ENCODE results near the gene ARHGAP32. TPM values are rescaled to one million over a fixed set of nuclear protein-coding genes. Genes with fewer than 3 reads are reported as not detected.

Gene ARHGAP32
- total RNA-seq, 1 experiment from 2014 or later: 62.6 TPM

- no peak for TF ChIP-seq CTCF (IDR thresholded peaks at IDR 0.05; ENCODE audit: unreplicated experiment)
- Mint-ChIP-seq H3K27ac (ENCODE audit: low read depth, unreplicated experiment) (no peak overlapping the region), H3K9me3 (ENCODE audit: unreplicated experiment) (no peaks in the 10 kb centered on the region), H3K4me3 (ENCODE audit: unreplicated experiment) (no peak overlapping the region), H3K36me3 (ENCODE audit: insufficient read depth, unreplicated experiment) (peaks cover 26% of the 10 kb centered on the region), H3K4me1 (ENCODE audit: insufficient read depth, unreplicated experiment) (no peaks in the 10 kb centered on the region), H3K27me3 (ENCODE audit: insufficient read depth, unreplicated experiment) (no peaks in the 10 kb centered on the region)
- no TSS peak for BruUV-seq (replicated peaks)
- intact Hi-C loops (cut with micrococcal nuclease): no loop called here
- CTCF ChIA-PET: no interaction called here
- no peak for DNase-seq (ENCODE audit: unreplicated experiment)
- POLR2A ChIA-PET: no interaction called here
Observed at GRCh38 chr11:129048911-129049310, 143.2 kb downstream of the ARHGAP32 start.

DNA sequence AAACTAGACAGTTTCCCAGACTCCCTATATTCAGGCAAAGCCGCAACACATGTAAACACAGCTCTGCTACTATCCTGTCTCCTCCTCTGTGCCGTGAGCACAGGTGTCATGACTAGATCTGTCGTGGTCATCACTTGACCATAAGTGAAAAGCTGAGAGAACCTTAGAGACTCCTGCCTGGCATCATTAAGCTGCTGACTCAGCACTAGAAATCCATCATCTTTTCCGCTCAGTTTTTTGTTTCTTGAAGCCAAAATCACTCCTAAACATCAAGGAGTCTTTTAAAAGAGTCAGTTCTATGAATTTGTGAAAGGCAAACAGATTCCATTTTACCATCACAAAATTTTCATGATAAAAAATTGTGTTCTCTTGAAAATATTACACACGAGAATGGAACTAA lies 147.0 kb downstream of the ARHGAP32 start:
- Mint-ChIP-seq H3K4me1 (ENCODE audit: insufficient read depth, unreplicated experiment) (no peaks in the 10 kb centered on the region), H3K4me3 (ENCODE audit: unreplicated experiment) (no peak overlapping the region), H3K27ac (ENCODE audit: low read depth, unreplicated experiment) (no peak overlapping the region), H3K27me3 (ENCODE audit: insufficient read depth, unreplicated experiment) (no peaks in the 10 kb centered on the region), H3K36me3 (ENCODE audit: insufficient read depth, unreplicated experiment) (peaks cover 34% of the 10 kb centered on the region), H3K9me3 (ENCODE audit: unreplicated experiment) (no peaks in the 10 kb centered on the region)
- BruUV-seq (replicated peaks): no TSS peak
- CTCF ChIA-PET: no interaction called here
- POLR2A ChIA-PET: interaction anchor here (0.7 to 0.9 kb wide), 3 partner anchors 12 to 23 kb away, joined by 3 to 4 read pairs (median 3); no protein-coding TSS in a partner anchor
- intact Hi-C loops (cut with micrococcal nuclease): no loop called here
- TF ChIP-seq CTCF (IDR thresholded peaks at IDR 0.05; ENCODE audit: unreplicated experiment): no peak
- DNase-seq (ENCODE audit: unreplicated experiment): no peak

DNA sequence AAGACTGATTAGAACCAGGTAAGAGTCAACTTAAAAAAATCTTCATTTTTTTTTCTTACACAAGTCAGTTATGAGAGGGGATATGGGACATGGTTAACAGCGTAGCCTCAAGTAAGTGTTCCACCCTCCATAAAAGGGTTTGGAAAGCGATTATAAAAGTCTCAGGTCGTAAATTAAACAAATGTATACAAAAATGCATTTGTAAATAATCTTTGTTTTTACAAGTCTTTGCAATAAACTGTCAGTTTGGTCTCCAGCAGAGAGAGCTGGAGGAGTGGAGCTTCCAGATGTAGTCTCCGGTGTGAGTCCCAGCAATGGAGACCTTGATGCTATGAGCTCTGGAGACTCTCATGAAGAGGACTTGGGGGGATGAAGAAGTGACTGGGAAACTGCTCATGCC lies 149.6 kb downstream of the ARHGAP32 start:
- DNase-seq (ENCODE audit: unreplicated experiment): no peak
- no peaks in the 10 kb centered on the region for H3K4me1 Mint-ChIP-seq (ENCODE audit: insufficient read depth, unreplicated experiment)
- no peak overlapping the region for H3K4me3 Mint-ChIP-seq (ENCODE audit: unreplicated experiment)
- no peak for TF ChIP-seq CTCF (IDR thresholded peaks at IDR 0.05; ENCODE audit: unreplicated experiment)
- no peaks in the 10 kb centered on the region for H3K9me3 Mint-ChIP-seq (ENCODE audit: unreplicated experiment)
- no peaks in the 10 kb centered on the region for H3K27me3 Mint-ChIP-seq (ENCODE audit: insufficient read depth, unreplicated experiment)
- CTCF ChIA-PET: interaction anchor here (0.7 kb wide), 1 partner anchor 35 kb away, joined by 3 read pairs; no protein-coding TSS in a partner anchor
- no peak overlapping the region for H3K27ac Mint-ChIP-seq (ENCODE audit: low read depth, unreplicated experiment)
- H3K36me3 Mint-ChIP-seq (ENCODE audit: insufficient read depth, unreplicated experiment): peaks cover 32% of the 10 kb centered on the region
- intact Hi-C loops (cut with micrococcal nuclease): no loop called here
- POLR2A ChIA-PET: interaction anchor here (0.9 kb wide), 1 partner anchor 9 kb away, joined by 5 read pairs; no protein-coding TSS in a partner anchor
- BruUV-seq (replicated peaks): no TSS peak

- no peak for DNase-seq (ENCODE audit: unreplicated experiment)
- ChIA-PET CTCF (interaction anchor here (1.3 kb wide), 1 partner anchor 11 kb away, joined by 3 read pairs; no protein-coding TSS in a partner anchor), POLR2A (interaction anchor here (1.2 kb wide), 1 partner anchor 27 kb away, joined by 3 read pairs; no protein-coding TSS in a partner anchor)
- Mint-ChIP-seq H3K4me1 (ENCODE audit: insufficient read depth, unreplicated experiment) (no peaks in the 10 kb centered on the region), H3K27ac (ENCODE audit: low read depth, unreplicated experiment) (no peak overlapping the region), H3K27me3 (ENCODE audit: insufficient read depth, unreplicated experiment) (no peaks in the 10 kb centered on the region), H3K36me3 (ENCODE audit: insufficient read depth, unreplicated experiment) (peaks cover 28% of the 10 kb centered on the region), H3K4me3 (ENCODE audit: unreplicated experiment) (no peak overlapping the region), H3K9me3 (ENCODE audit: unreplicated experiment) (no peaks in the 10 kb centered on the region)
- no TSS peak for BruUV-seq (replicated peaks)
- no peak for TF ChIP-seq CTCF (IDR thresholded peaks at IDR 0.05; ENCODE audit: unreplicated experiment)
- intact Hi-C loops (cut with micrococcal nuclease): no loop called here
Observed at GRCh38 chr11:129041611-129042018, 150.5 kb downstream of the ARHGAP32 start.
